Measurements from ENCODE around the gene MTERF1. TPM values are rescaled to one million over a fixed set of nuclear protein-coding genes. Genes with fewer than 3 reads are reported as not detected.
A peak's percentile ranks its signal among the peaks of the same experiment; 100 is the strongest.

The MTERF1 gene
- total and polyA plus RNA-seq, 2 of the 13 experiments (the other 11 are each of a cell fraction or from before 2014, with no cell fraction given): 5.5 to 19.3 TPM

GRCh38 chr7:91880413-91881241, at the start of gene MTERF1 (continued):
- TF ChIP-seq ZBED4 (CRISPR knock-in tag; IDR thresholded peaks at IDR 0.05; ENCODE audit: borderline replicate concordance): peak; percentile 59; the same call in 1 of the 2 replicates
- no peak; the same call in 1 of the 2 replicates for TF ChIP-seq ZNF652 (CRISPR knock-in tag; IDR thresholded peaks at IDR 0.05; ENCODE audit: borderline replicate concordance, low read depth)
- peak; percentile 84 for TF ChIP-seq PITX1 (CRISPR knock-in tag; IDR thresholded peaks at IDR 0.05)
- TF ChIP-seq SAFB2 (CRISPR knock-in tag; IDR thresholded peaks at IDR 0.05; ENCODE audit: borderline replicate concordance, low read depth): peak; percentile 41; the same call in 1 of the 2 replicates
- TF ChIP-seq PAX8 (CRISPR knock-in tag; IDR thresholded peaks at IDR 0.05; ENCODE audit: borderline replicate concordance): no peak
- TF ChIP-seq MTA1 (CRISPR knock-in tag; IDR thresholded peaks at IDR 0.05; ENCODE audit: borderline replicate concordance): peak; percentile 67; the same call in 1 of the 2 replicates
- no peak for TF ChIP-seq ZBTB44 (CRISPR knock-in tag; IDR thresholded peaks at IDR 0.05)
- no peak for TF ChIP-seq CENPT (CRISPR knock-in tag; IDR thresholded peaks at IDR 0.05; ENCODE audit: low read depth)
- TF ChIP-seq ZNF878 (CRISPR knock-in tag; IDR thresholded peaks at IDR 0.05): peak; percentile 88
- peak; percentile 89; the same call in 1 of the 2 replicates for TF ChIP-seq FOXC1 (CRISPR knock-in tag; IDR thresholded peaks at IDR 0.05; ENCODE audit: borderline replicate concordance)
- TF ChIP-seq HCFC1 (IDR thresholded peaks at IDR 0.05; ENCODE audit: low read depth, low read length): peak; percentile 52
- no peak; the same call in 1 of the 2 replicates for TF ChIP-seq TBX3 (IDR thresholded peaks at IDR 0.05; ENCODE audit: borderline replicate concordance)
- TF ChIP-seq MBNL3 (CRISPR knock-in tag; conservative IDR thresholded peaks at IDR 0.05): no peak
- no peak for TF ChIP-seq NR2F1 (CRISPR knock-in tag; IDR thresholded peaks at IDR 0.05)
- no peak for TF ChIP-seq ADNP (CRISPR knock-in tag; IDR thresholded peaks at IDR 0.05)
- TF ChIP-seq GMEB2 (CRISPR knock-in tag; IDR thresholded peaks at IDR 0.05; ENCODE audit: low read depth): no peak
